Body of pancreas (tissue), 4 donors: Measurements from ENCODE around the gene PDK2.

Experiments
- POLR2A ChIP-seq, 3 donors: fragments of 450-650 bp; IDR thresholded peaks; one replicate each; pipeline ENCODE4 v1.6.1; 2016; ENCODE audit warnings: antibody characterized with exemption in 3 of 3, mild to moderate bottlenecking in 2 of 3
- TF ChIP-seq, protein P1 (sequence below), 7 experiments: fragments of 450-650 bp in 4 of 7; fragments of 200-600 bp in 3 of 7; sonication (generic) in 3 of 7; IDR thresholded peaks; one replicate each; pipeline ENCODE4 v1.5.1; 2016 to 2019; ENCODE audit warnings: antibody characterized with exemption in 7 of 7

DNA sequence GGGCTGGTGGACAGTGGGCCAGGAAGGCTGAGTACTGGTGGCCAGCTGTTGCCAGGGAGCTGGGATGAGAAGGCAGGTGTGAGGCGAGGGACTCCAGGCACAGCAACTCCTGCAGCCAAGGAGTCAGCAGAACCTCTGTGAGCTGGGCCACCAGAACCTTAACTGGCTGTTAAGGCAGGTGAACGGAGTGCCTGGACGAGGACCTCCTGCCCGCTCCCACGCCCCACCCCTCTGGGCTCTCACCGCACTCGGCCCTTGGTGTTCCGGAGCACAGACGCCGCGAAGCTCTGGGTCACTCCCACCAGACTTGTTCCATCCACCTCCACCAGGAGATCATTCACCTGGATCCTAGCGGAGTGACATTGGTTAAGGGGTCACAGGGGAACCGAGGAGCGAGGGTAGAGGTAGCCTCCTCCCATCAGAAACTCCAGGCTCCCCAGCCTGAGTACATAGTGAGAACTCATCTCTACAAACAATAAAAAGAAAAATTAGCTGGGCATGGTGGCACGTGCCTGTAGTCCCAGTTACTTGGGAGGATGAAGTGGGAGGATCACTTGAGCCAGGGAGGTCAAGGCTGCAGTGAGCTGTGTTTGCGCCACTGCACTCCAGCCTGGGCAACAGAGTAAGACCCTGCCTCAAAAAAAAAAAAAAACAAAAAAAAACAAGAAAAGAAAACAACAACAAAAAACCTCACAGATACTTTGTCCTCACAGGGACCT, 46.0 kb downstream of the PDK2 start:
- no peak for TF ChIP-seq POLR2A (IDR thresholded peaks at IDR 0.05)
- TF ChIP-seq, protein P1, sequence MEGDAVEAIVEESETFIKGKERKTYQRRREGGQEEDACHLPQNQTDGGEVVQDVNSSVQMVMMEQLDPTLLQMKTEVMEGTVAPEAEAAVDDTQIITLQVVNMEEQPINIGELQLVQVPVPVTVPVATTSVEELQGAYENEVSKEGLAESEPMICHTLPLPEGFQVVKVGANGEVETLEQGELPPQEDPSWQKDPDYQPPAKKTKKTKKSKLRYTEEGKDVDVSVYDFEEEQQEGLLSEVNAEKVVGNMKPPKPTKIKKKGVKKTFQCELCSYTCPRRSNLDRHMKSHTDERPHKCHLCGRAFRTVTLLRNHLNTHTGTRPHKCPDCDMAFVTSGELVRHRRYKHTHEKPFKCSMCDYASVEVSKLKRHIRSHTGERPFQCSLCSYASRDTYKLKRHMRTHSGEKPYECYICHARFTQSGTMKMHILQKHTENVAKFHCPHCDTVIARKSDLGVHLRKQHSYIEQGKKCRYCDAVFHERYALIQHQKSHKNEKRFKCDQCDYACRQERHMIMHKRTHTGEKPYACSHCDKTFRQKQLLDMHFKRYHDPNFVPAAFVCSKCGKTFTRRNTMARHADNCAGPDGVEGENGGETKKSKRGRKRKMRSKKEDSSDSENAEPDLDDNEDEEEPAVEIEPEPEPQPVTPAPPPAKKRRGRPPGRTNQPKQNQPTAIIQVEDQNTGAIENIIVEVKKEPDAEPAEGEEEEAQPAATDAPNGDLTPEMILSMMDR (IDR thresholded peaks at IDR 0.05): no peak
